ENCODE results near the gene SOX10. TPM values are rescaled to one million over a fixed set of nuclear protein-coding genes. Genes with fewer than 3 reads are reported as not detected.

The SOX10 gene
- total RNA-seq, 1 experiment from 2014 or later: not detected

DNA sequence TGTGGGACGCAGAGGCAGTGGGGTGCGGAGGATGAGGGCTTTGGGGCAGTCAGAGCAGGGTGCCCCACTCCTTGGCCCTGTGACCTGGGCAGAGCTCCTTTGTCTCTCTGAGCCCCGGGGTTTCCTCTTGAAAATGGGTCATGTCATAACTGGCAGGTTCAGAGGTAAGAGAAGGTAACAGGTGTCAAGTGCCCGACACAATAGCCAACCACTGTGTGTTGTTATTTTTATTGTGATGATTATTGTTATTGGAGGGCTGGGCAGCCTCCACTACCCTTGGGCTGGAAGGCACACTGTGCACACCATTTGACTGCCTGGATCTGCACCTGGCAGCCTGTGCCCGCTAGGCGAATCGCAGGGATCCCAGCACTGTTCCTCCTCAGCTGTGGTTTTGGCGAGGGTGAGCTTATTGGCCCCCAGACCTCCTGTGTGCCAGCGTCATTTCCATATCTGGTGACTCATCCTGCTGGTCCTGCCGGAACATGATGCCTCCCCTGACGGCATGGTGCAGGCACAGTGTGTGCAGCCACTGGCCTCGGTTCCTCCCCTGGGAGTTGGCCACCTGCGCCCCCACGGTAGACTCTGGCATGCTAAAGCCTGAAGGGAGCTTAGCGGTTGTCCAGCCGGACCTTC is 15.4 kb upstream of the SOX10 start:
- no peak for TF ChIP-seq POLR2AphosphoS5 (IDR thresholded peaks at IDR 0.05; ENCODE audit: low read depth, low read length)
- no peak for TF ChIP-seq TCF7L2 (IDR thresholded peaks at IDR 0.05; ENCODE audit: low read depth, low read length)
- TF ChIP-seq SIN3A (IDR thresholded peaks at IDR 0.05; ENCODE audit: borderline replicate concordance, insufficient read depth, low read depth, low read length): no peak
- TF ChIP-seq, protein P1, sequence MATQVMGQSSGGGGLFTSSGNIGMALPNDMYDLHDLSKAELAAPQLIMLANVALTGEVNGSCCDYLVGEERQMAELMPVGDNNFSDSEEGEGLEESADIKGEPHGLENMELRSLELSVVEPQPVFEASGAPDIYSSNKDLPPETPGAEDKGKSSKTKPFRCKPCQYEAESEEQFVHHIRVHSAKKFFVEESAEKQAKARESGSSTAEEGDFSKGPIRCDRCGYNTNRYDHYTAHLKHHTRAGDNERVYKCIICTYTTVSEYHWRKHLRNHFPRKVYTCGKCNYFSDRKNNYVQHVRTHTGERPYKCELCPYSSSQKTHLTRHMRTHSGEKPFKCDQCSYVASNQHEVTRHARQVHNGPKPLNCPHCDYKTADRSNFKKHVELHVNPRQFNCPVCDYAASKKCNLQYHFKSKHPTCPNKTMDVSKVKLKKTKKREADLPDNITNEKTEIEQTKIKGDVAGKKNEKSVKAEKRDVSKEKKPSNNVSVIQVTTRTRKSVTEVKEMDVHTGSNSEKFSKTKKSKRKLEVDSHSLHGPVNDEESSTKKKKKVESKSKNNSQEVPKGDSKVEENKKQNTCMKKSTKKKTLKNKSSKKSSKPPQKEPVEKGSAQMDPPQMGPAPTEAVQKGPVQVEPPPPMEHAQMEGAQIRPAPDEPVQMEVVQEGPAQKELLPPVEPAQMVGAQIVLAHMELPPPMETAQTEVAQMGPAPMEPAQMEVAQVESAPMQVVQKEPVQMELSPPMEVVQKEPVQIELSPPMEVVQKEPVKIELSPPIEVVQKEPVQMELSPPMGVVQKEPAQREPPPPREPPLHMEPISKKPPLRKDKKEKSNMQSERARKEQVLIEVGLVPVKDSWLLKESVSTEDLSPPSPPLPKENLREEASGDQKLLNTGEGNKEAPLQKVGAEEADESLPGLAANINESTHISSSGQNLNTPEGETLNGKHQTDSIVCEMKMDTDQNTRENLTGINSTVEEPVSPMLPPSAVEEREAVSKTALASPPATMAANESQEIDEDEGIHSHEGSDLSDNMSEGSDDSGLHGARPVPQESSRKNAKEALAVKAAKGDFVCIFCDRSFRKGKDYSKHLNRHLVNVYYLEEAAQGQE (IDR thresholded peaks at IDR 0.05; ENCODE audit: insufficient read depth in 1 of 2, low read depth in 2 of 2, low read length in 1 of 2): no peak
- TF ChIP-seq, protein P2, sequence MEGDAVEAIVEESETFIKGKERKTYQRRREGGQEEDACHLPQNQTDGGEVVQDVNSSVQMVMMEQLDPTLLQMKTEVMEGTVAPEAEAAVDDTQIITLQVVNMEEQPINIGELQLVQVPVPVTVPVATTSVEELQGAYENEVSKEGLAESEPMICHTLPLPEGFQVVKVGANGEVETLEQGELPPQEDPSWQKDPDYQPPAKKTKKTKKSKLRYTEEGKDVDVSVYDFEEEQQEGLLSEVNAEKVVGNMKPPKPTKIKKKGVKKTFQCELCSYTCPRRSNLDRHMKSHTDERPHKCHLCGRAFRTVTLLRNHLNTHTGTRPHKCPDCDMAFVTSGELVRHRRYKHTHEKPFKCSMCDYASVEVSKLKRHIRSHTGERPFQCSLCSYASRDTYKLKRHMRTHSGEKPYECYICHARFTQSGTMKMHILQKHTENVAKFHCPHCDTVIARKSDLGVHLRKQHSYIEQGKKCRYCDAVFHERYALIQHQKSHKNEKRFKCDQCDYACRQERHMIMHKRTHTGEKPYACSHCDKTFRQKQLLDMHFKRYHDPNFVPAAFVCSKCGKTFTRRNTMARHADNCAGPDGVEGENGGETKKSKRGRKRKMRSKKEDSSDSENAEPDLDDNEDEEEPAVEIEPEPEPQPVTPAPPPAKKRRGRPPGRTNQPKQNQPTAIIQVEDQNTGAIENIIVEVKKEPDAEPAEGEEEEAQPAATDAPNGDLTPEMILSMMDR (IDR thresholded peaks at IDR 0.05): no peak
- BruUV-seq (replicated peaks): no TSS peak
- Histone ChIP-seq H3K36me3 (ENCODE audit: control insufficient read depth, insufficient read depth, low read length) (no peaks in the 10 kb centered on the region), H3K4me3 (ENCODE audit: low read depth in 2 of 2, low read length in 2 of 2) (no peak overlapping the region), H3K9me3 (ENCODE audit: control insufficient read depth, insufficient read depth, low read depth, low read length) (no peaks in the 10 kb centered on the region), H3K27me3 (ENCODE audit: control insufficient read depth, insufficient read depth, low read length) (no peaks in the 10 kb centered on the region), H3K4me1 (ENCODE audit: control insufficient read depth, insufficient read depth, low read length) (no peaks in the 10 kb centered on the region), H3K27ac (ENCODE audit: low read length) (no peak overlapping the region)
- POLR2A ChIA-PET: no interaction called here
- in situ Hi-C loops (cut with HindIII; ENCODE audit: low pct_unique_long_range_greater_than_20kb, low sequenced_read_pairs) (no loop called here), intact Hi-C loops (cut with micrococcal nuclease; ENCODE audit: unreplicated experiment) (no loop called here)
- ATAC-seq (no peak), DNase-seq (ENCODE audit: low read depth, low spot score) (no peak)
- CTCF ChIA-PET: no interaction called here

DNA sequence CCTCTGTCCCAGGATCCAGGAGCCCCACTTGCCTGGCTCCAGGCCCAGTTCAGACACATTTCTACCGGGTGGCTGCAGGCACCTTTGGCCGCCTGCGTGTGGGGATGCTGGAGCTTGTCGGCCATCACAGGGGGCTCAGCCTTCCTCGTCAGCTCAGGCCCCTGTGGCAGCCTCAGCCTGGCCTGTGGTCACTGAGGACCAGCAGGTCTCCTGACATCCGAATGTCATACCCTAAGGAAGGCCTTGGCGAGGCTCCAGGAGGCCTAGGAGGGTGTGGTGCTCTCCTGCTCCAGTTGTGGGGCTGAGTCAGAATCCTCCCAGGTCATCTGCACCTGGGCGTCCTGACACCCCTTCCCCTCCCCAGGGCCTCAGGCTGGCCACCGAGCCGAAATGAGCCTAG is 14.9 kb upstream of the SOX10 start:
- DNase-seq (ENCODE audit: low read depth, low spot score) (no peak), ATAC-seq (peak; percentile 32; the same call in 1 of the 2 replicates)
- Histone ChIP-seq H3K4me1 (ENCODE audit: control insufficient read depth, insufficient read depth, low read length) (no peaks in the 10 kb centered on the region), H3K27ac (ENCODE audit: low read length) (no peak overlapping the region), H3K9me3 (ENCODE audit: control insufficient read depth, insufficient read depth, low read depth, low read length) (no peaks in the 10 kb centered on the region), H3K27me3 (ENCODE audit: control insufficient read depth, insufficient read depth, low read length) (no peaks in the 10 kb centered on the region), H3K4me3 (ENCODE audit: low read depth in 2 of 2, low read length in 2 of 2) (no peak overlapping the region), H3K36me3 (ENCODE audit: control insufficient read depth, insufficient read depth, low read length) (no peaks in the 10 kb centered on the region)
- POLR2A ChIA-PET: no interaction called here
- CTCF ChIA-PET: no interaction called here
- TF ChIP-seq, protein P1 (IDR thresholded peaks at IDR 0.05; ENCODE audit: insufficient read depth in 1 of 2, low read depth in 2 of 2, low read length in 1 of 2): no peak
- TF ChIP-seq SIN3A (IDR thresholded peaks at IDR 0.05; ENCODE audit: borderline replicate concordance, insufficient read depth, low read depth, low read length) (no peak), TCF7L2 (IDR thresholded peaks at IDR 0.05; ENCODE audit: low read depth, low read length) (no peak), POLR2AphosphoS5 (IDR thresholded peaks at IDR 0.05; ENCODE audit: low read depth, low read length) (no peak)
- TF ChIP-seq, protein P2 (IDR thresholded peaks at IDR 0.05): no peak
- intact Hi-C loops (cut with micrococcal nuclease; ENCODE audit: unreplicated experiment) (no loop called here), in situ Hi-C loops (cut with HindIII; ENCODE audit: low pct_unique_long_range_greater_than_20kb, low sequenced_read_pairs) (no loop called here)
- BruUV-seq (replicated peaks): no TSS peak

Measured in Panc1 (cell line).